Testis (tissue), 3 donors: Measurements from ENCODE around the gene GSTM4. TPM values are rescaled to one million over a fixed set of nuclear protein-coding genes. Genes with fewer than 3 reads are reported as not detected.
"Not testable (repeated sequence)": the region's sequence is repeated elsewhere in the genome, so short reads cannot be mapped to it uniquely, and the experiment has no call there.

Experiments
- DNase-seq: peaks from one replicate; pipeline ENCODE4 v3.0.0-alpha.2; 2019
- H3K27ac ChIP-seq, 2 donors: fragments of 200-600 bp; sonication (generic); one replicate each; pipeline ENCODE4 v1.5.1; 2019
- H3K27me3 ChIP-seq: fragments of 200-600 bp; sonication (generic); one replicate; pipeline ENCODE4 v1.5.1; 2019
- H3K36me3 ChIP-seq: fragments of 200-600 bp; sonication (generic); one replicate; pipeline ENCODE4 v1.5.1; 2017; ENCODE audit warnings: low read depth; ENCODE audit errors: missing control alignments
- H3K4me1 ChIP-seq: fragments of 200-600 bp; sonication (generic); one replicate; pipeline ENCODE4 v1.5.1; 2019
- H3K4me3 ChIP-seq, 2 donors: fragments of 200-600 bp; sonication (generic); one replicate each; pipeline ENCODE4 v1.5.1; 2017 to 2019
- H3K9me3 ChIP-seq: fragments of 200-600 bp; sonication (generic); one replicate; pipeline ENCODE4 v1.5.1; 2017
- CTCF ChIP-seq, 3 experiments: fragments of 450-650 bp in 2 of 3; fragments of 200-600 bp in 1 of 3; sonication (generic) in 1 of 3; IDR thresholded peaks; one replicate each; pipeline ENCODE4 v1.5.1; 2016 to 2019; ENCODE audit warnings: antibody characterized with exemption in 3 of 3, mild to moderate bottlenecking in 2 of 3, moderate library complexity in 1 of 3
- POLR2A ChIP-seq: fragments of 450-650 bp; IDR thresholded peaks from one replicate; pipeline ENCODE4 v1.6.1; 2017; ENCODE audit warnings: antibody characterized with exemption, mild to moderate bottlenecking, moderate library complexity
- WGBS, 2 donors: methylation state at CpG; one replicate each; pipeline ENCODE4 v1.1.5; 2018; 5-methylcytosine and 5-hydroxymethylcytosine counted together
- intact Hi-C: fragments of 100-400 bp; cut with DNase I; formaldehyde crosslinking; loops from one replicate; pipeline ENCODE4 v1.15.1; 2023; ENCODE audit warnings: low total_unique reads
- polyA plus RNA-seq: library from polyadenylated mRNA; stranded (reverse); fragments of 350-450 nt; fragmentation: Illumina TruSeq; extraction: RNeasy Lipid Tissue Mini Kit (QIAGEN cat#74804); gene quantifications from one replicate; pipeline ENCODE4 v1.2.3, GENCODE V29; 2014; ENCODE audit warnings: low read depth, low replicate concordance; ENCODE audit not compliant: insufficient read depth
- total RNA-seq, 2 donors: library from RNA; depleted of rRNA; stranded (reverse); fragments of >200 nt; gene quantifications; one replicate each; pipeline ENCODE4 v1.2.3, GENCODE V29; 2016

GSTM4 gene
- total and polyA plus RNA-seq, 3 donors from 2014 or later, result 42.0 to 61.8 (median 58.6) TPM

DNA sequence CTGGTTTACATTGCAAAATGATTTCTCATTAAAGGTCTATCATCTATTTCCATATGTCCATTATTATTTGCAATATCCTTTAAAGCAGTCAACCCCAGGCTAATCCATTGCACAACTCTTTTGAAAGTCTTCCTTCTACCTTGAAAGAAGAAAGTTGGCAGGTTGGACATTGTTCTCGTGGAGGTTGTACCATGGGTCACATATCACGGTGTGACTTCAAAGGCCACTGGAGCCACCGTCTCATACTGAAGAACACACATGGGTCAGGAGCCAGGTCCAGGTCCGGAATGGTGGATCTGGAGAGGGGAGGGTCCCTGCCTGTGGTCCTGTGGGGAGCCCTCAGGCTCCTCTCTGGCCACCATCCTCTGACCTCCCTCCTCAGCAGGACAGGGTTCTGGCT lies 30.0 kb downstream of the GSTM4 start:
- H3K4me1 ChIP-seq, H3K27me3 ChIP-seq, H3K36me3 ChIP-seq, H3K27ac ChIP-seq, DNase-seq, H3K9me3 ChIP-seq, intact Hi-C loops, H3K4me3 ChIP-seq: not testable (repeated sequence)
- no CpG with 5 or more reads among the region's 4 CpGs for WGBS, 2 donors

DNA sequence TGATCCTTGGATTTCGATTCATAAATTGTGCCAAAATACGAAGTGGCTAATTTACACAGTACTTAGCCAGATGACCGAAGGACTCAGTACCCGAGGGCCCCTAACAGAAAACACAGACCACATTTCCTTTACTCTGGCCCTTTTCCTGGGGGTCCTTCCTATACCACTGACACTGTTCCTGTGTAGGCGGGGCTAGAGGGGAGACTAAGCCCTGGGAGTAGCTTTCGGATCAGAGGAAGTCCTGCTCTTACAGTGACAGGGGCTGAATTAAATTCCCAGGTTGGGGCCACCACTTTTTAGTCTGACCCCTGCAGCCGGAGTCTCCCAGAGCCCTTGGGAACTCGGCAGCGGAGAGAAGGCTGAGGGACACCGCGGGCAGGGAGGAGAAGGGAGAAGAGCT lies 31.2 kb downstream of the GSTM4 start:
- H3K4me3 ChIP-seq, H3K27me3 ChIP-seq, H3K27ac ChIP-seq, intact Hi-C loops, H3K36me3 ChIP-seq, DNase-seq, H3K4me1 ChIP-seq, H3K9me3 ChIP-seq: not testable (repeated sequence)
- 57% methylated on average over 4 of the region's 11 CpGs; no CpG with 5 or more reads in 1 of the 2 donors for WGBS, 2 donors

GRCh38 chr1:109687641-109688499 lies 32.0 kb downstream of the GSTM4 start, which contains the start of gene GSTM1:
Gene GSTM1, plus strand, starts transcription at chr1:109687817. Its CDS starts 57 bp downstream, at chr1:109687874.
- DNase-seq, result no peak
- Histone ChIP-seq H3K27ac (no peak within 1 kb of the TSS), H3K36me3 (no peaks in the 10 kb centered on the region), H3K9me3 (no peaks in the 10 kb centered on the region), H3K4me1 (no peaks in the 10 kb centered on the region), H3K4me3 (no peak within 1 kb of the TSS), H3K27me3 (no peaks in the 10 kb centered on the region)
- TF ChIP-seq CTCF (IDR thresholded peaks at IDR 0.05) (no peak), POLR2A (no peak)
- no CpG with 5 or more reads among the region's 46 CpGs for WGBS, 2 donors
- intact Hi-C loops, result no loop called here

- TF ChIP-seq CTCF (IDR thresholded peaks at IDR 0.05), result no peak
- no peak for TF ChIP-seq POLR2A
- Histone ChIP-seq H3K27ac (no peak overlapping the region), H3K4me3 (no peak overlapping the region), H3K27me3 (no peaks in the 10 kb centered on the region), H3K4me1 (no peaks in the 10 kb centered on the region), H3K9me3 (no peaks in the 10 kb centered on the region), H3K36me3 (no peaks in the 10 kb centered on the region)
- DNase-seq, result no peak
- WGBS, 2 donors, result no CpG with 5 or more reads among the region's 6 CpGs
- intact Hi-C loops, result no loop called here
These were observed 34.0 kb downstream of the GSTM4 start for GRCh38 chr1:109689844-109690405.

DNA sequence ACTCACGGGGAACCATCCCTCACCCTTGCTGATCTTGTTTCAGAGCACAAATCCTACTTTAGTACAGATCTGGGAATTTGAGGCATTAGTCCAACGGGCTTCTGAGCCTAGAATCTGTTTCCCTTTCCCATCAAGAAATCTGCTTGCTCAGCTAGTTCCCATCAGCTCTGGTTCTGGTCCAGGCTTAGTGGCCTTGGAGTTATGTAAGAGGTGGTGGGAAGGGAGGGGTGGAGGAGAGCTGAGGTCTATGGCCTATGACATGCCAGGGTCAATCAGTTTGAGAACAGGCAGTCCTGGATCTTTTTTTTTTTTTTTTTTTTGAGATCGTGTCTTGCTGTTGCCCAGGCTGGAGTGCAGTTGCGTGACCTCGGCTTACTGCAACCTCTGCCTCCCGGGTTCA lies 35.9 kb downstream of the GSTM4 start:
- Histone ChIP-seq H3K27ac (no peak overlapping the region), H3K4me3 (no peak overlapping the region), H3K27me3 (no peaks in the 10 kb centered on the region), H3K9me3 (no peaks in the 10 kb centered on the region), H3K36me3 (no peaks in the 10 kb centered on the region), H3K4me1 (no peaks in the 10 kb centered on the region)
- DNase-seq, result no peak
- intact Hi-C loops, result no loop called here
- WGBS, 2 donors, result no CpG with 5 or more reads among the region's 6 CpGs
- TF ChIP-seq CTCF (IDR thresholded peaks at IDR 0.05), result no peak
- no peak for TF ChIP-seq POLR2A

DNA sequence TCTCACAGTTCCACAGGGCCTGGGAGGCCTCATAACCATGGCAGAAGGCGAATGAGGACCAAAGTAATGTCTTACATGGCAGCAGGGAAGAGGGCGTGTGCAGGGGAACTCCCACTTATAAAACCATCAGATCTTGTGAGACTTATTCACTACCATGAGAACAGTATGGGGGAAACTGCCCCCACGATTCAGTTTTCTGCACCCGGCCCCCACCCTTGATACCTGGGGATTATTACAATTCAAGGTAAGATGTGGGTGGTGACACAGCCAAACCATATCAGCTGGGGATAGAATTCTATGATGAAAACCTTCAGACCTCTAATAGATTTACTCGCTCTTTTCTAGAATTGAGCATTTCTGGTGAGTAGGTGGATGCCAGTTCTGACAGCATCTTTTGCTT lies 38.5 kb downstream of the GSTM4 start:
- H3K4me1 ChIP-seq, DNase-seq, intact Hi-C loops, H3K27me3 ChIP-seq, H3K4me3 ChIP-seq, H3K36me3 ChIP-seq, H3K27ac ChIP-seq, H3K9me3 ChIP-seq: not testable (repeated sequence)
- no CpG with 5 or more reads among the region's 5 CpGs for WGBS, 2 donors

- DNase-seq, H3K9me3 ChIP-seq, H3K27me3 ChIP-seq, intact Hi-C loops, H3K36me3 ChIP-seq, H3K4me1 ChIP-seq, H3K27ac ChIP-seq, H3K4me3 ChIP-seq: not testable (repeated sequence)
- WGBS, 2 donors, result no CpG with 5 or more reads among the region's 3 CpGs
These were observed 39.2 kb downstream of the GSTM4 start for GRCh38 chr1:109695138-109695537.
